Stimulated activated CD4-positive, alpha-beta T cell treated with anti-CD3 and anti-CD28 coated beads, Interleukin-4, amount 100 ng/mL, for 4 hours (primary cell): ENCODE data around the gene PPP5C.

Experiments
- DNase-seq, 2 experiments: peaks; one replicate each; pipeline ENCODE4 v3.0.0-alpha.2; 2020

PPP5C gene

DNA sequence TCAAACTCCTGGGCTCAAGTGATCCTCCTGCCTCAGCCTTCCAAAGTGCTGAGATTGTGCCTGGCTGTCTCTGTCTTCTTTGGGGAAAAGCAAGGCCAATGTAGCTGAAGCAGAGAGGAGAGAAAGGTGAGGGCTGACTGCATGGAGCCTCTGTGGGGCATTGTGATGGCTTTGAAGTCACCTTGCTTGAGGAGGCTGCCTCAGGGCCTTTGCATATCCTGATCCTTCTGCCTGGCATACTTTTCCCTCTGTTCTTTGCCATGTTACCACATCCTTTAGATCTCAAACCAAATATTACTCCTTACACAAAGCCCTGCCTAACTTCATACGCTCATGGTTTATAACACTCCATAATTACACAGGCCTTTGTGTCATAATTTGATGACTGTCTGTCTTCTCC is 9.4 kb upstream of the PPP5C start:
- DNase-seq: no peak

DNA sequence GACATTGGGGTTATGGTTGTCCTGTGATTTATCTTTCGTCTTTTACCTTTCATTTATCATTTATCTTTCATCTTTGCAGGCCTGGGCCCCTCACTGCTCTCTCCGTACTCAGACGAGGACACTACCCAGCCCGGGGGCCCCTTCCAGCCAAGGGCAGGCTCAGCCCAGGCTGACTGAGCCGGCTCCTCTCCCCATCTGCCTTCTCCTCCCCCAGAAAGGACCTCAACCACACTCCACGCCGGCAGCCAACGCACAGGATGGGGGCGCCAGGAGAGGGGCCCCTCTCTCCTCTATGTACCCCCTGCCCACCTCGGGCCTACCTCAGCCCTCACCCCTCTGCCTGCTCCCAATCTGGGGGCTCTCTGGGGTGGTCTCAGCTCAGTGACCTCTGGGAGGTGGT is 7.4 kb upstream of the PPP5C start:
- no peak for DNase-seq

DNA sequence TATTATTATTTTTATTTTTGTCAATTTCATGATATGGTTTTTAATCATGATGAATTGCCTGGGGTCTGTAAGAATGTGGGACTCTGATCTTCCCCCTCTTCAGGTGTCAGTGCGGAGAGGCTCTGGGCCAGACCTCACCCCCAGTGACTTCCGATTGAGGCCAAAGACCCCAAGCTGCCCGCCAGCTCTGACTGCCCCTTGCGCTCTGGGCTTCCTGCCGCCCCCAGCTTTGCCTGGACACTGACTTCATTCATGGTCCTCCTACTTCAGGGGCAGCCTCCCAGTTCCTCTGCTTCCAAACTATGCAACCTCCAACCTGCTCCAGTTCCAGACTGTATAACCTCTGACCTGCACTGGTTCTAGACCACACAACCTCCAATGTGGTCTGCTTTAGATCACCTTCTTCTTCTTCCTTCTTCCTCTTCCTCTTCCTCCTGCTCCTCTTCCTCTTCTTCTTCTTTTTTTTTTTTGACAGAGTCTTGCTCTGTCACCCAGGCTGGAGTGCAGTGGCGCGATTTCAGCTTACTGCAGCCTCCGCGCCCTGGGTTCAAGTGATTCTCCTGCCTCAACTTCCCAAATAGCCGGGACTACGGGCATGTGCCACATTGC is 6.7 kb upstream of the PPP5C start:
- no peak for DNase-seq

DNA sequence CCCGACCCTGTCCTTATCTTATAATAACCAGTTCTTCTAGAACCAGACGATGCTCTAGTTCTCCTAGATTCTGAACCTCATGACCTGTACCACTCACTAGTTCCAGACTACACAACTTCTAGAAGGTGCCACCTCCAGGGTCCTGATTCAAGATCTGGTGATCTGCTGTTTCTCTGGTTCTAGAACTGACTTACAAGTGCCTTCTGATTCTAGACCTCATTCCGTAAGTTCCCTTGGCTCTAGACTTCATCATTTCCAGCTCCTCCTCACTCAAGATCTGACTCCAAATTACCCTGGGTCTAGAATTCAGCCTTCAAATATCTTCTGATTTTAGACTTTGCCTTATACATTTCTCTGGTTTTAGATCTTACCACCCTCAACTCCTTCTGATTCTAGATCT is 5.0 kb upstream of the PPP5C start:
- no peak for DNase-seq

DNA sequence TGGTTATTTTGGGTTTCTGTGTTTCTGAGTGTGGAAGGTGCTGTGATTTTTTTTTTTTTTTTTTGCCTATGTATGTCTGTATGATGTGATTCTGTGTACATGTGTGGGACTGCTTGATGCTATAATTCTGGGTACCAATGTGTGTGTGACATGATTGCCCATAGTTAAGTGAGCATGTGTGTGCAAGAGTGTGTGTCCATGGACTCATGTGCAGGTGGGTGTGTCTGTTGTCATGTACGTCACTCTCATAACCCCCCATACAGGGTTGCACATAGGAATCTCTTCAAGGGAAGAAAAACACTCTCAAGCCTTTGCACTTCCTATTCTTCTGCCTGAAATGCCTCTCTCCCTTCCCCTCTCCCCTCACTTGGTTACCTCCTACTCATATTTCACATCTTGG is 2.5 kb upstream of the PPP5C start:
- no peak for DNase-seq

DNA sequence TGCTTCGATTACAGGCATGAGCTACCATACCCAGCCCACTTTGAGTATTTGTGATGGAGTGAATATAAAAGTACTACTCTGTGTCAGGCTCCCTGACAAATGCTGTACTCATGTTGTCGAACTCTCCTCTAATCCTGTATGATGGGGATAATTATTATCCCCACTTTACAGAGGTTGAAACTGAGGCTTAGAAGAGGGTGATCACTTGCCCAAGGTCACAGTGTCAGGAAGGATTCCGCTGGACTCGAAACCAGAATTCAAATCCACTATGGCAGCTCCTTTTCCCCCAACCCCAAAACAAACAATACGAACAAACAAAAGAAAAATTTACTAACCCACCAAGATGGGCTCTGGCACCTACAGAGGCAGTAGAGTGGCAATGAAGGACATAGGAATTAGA is 1.7 kb upstream of the PPP5C start:
- DNase-seq: no peak

DNA sequence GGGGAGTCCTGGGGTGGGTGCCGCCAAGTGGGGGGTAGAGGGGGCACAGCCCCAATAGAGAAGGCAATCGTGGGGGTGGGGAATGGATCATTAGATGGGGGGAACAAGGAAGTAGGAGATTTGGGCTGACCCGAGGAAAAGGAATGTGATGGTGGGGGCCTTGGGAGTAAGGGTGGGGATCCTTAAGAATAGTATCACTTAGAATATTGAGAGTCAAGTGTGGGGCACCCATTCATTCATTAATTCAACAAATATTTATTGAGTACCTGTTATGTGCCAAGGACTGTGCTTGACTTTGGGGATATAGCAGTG is 641 bp downstream of the PPP5C start:
- DNase-seq: no peak

DNA sequence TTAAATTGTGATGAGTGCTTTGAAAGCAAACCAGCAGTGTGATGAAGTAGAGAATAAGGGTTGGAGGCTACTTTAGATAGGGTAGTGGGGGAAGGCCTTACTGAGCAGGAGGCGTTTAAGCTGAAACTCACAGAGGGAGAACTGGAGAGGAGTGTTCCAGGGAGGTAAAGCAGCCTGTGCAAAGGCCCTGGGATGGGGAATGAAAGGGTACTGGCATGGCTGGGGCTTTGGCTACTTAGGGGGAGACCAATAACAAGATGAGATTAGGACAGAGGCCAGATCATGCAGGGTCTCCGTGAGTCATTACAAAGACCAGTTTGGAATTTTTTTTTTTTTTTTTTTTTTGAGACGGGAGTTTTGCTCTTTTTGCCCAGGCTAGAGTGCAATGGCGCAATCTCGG is 1.1 kb downstream of the PPP5C start:
- no peak for DNase-seq

DNA sequence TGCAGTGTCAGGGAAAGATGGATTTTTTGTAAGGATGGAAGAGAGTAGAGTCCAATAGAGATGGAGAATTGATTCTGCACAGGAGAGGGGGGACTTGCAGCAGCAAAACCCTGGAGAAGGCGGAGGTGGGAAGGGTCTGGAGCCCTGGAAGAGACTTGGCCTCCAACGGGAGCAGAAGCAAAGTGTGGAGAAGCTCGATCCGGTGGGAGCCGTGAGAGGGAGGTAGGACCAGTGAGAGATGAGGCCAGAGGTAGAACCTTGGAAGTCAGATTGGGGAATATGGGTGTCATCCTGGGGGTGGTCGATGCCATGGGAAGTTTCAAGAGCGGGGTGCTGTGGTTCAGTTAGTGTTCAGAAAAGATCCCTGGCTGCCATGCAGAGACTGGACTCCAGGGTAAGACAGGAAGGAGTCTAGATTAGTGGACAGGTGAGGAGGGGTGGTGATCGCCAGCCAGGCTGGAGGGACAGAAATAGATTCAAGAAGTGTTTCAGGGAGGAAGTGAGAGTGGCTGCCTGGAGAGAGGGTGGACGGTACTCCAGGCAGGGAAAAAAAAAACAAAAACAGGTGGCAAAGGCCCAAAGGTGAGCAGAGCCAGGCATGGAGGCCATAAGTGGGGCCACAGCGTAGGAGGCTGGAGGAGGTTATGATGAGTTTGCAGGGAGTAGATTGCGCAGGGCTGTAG is 2.6 kb downstream of the PPP5C start:
- DNase-seq: no peak

DNA sequence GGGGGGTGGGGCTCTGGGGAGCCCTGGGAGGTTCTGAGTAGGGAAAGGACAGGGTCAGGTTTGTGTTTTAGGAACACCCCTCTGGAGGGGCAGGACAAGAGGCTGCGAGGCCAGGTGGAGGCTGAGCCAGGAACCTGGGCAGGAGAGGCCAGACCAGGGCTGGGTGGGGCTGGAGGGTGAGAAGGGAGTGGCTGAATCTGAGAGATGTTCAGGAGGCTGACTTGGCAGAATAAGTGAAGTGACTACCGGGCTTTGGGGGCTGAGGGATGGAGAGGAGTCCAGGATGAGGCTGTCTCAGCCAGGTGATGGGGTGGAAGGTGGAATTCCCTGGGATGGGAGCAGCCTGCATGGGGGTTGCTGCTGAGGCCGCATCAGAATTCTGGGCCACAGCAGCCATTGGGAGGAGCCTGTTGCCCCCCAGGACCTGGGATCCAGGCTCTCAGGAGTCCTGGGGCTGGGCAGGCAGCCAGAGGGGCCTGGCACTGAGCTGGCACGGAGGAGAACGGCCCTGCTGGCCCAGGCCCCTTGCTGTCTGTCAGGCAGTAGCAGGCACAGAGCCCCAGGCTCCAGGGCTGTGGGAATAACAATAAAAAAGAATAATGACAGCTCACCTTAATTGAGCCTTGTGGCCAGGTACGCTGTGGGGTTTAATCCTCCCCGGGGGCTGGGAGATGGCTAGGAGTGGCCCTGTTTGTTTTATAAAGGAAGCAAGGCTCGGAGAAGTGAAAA is 3.3 kb downstream of the PPP5C start:
- no peak for DNase-seq

DNA sequence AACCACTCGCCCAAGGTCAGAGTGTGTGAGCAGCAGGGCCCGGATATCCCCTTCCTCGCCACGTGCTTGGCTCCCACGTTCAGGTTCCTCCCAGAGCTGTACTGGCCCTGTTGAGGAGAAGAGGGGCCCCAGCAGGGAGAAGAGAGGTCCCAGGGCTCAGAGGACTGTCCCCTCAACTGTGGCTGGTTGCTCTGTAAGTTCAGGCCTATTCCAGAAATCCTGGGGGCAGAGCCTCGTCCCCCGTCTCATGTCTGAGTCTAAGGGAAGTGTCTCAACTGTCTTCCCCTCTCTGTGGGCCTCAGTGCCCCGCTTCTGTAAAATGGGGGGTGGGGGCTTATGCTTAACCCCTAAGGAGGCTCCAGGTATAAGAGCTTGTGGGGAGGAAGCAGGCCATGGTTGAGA is 3.9 kb downstream of the PPP5C start:
- peak; percentile 29 for DNase-seq

DNA sequence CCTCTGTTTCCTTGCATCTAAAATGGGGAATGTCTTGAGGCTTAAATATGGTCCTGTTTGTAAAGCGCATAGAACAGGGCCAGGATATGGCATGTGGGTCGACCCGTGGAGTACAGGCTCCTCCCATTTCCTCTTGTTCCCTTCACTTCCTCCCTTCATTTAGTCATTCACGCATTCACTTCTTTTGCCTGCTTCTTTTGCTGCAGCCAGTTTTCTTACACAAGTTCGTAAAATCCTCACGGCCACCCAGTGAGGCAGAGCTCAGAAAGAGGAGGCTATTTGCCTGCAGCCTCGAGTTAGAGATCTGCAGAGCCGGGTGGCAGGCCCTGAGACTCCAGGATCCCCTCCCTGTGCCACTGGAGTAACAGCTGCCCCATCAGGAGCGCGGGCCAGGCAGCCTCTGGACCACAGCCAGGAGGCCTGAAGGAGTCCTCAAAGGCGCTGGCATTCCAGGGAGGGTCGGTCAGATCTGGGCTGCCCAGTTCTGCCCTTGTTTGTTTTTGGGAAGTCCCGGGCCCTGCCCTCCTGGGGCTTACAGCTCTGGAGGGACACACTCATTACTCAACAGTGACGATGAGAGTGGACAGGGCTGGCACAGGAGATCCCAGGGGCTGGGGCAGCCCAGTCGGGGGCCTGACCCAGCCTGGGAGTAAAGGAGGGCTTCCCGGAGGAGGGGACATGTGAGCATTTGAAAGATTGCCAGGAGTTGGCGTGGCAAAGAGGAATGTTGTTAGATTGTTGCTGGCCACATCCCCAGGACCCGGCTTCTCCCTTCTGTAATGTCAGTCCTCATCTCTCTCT is 4.6 kb downstream of the PPP5C start:
- DNase-seq: peak in 1 of 2 experiments; percentile 37

DNA sequence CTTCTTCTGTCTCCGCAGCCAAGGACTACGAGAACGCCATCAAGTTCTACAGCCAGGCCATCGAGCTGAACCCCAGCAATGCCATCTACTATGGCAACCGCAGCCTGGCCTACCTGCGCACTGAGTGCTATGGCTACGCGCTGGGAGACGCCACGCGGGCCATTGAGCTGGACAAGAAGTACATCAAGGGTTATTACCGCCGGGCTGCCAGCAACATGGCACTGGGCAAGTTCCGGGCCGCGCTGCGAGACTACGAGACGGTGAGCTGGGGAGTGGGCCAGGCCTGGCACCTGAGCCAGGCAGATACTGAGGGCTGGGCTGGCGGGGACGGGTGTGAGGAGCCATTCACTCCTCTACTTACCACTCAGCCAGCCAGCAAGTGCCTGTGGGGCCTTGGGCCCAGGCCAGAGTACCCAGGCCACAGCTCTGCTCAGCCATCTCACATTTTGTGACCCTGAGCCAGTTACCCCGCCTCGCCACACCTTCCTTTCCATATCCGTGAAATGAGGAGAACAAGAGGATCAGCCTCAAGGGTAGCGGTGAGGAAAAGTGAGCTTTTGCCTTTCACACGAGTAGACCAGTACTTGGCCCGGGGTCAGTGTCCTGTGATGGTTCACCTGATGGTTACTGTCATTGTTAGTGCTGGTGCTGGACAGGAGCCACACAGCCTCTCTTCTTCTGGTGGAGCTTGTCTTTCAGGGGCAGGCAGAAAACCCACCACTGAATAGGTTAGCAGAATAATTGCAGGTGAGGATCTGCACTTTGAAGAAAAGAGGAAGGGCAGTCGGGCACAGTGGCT is 7.0 kb downstream of the PPP5C start:
- no peak for DNase-seq

DNA sequence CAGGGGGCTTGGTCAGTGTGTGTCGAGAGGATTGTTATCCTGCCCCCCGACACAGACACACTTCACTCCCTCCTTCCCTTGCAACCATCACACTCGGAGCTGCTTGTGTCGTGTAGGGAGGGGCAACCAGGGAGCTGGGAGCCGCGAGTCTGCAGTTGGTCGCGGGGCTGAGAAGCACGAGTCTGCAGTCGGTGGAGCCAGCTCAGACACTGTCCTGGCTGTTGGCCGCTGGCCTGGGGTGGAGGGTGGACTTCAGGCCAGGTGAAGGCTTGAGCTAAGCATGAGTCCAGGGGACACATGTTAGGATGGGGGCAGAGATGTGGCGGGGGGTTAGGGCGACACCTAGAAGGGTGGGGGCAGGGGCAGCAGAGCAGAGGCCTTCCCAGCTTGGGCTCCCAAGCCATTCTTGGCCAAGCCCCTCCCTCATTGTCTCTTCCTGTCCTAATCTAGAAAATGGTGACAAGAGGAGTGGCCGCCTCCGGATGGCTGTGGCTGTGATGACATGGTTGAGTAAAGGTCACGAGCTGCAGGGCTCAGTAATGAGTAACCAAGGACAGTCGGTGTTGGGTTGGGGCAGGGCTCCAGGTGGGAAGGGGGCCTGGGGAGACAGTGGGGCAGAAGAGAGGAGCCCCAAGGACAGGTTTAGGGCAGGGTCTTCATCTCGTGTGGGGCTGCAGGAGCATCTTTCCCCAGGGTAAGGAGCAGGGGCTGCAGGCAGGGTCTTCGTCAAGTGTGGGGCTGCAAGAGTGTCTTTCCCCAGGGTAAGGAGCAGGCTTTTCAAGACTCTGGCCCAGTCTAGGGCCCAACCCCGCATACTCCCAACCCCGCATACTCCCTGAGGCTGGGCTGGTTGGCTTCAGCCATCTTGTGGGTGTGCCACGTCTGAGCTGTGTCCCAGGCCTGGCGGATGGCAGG is 8.6 kb downstream of the PPP5C start:
- DNase-seq: no peak

DNA sequence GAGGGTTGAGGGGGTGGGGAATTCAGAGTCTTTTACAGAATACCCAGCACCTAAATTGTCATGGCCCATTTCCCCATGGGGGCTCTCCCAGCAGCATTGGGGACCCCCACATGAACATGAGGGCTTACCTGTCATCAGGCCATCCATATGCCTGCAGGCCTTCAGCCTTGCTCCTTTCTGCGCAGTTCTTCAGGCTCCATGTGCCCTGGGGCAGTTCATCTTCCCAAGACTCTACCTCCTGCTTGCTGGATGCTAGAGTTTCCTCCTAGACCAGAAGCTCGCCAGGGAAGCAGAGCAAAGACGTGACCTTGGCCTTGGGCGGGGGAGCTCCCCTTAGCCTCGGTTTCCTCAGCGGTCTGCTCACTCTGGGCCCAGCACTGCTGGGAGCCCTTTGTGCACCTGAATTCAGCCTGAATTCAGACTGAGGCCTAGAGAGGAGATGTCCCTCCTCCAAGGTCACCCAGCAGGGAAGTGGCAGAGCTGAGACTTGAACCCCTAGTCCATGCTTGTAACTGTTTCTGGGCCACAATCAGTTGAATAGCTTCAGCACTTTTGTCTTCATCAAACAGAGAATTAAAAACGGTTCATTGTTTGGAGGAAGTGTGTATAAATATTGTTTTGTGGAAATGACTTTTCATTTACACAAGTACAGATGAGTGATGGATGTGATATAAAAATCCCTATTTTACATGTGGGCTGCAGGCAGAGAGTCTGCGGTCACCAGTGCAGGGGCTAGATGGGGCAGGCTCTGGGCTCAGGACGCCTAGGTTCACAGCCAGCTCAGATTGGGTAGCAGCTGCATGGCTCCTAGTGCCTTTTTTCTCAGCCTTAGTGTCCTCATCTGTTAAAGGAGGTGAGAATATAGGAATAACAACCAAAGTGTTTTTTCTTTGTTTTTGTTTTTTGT is 9.5 kb downstream of the PPP5C start:
- DNase-seq: no peak

DNA sequence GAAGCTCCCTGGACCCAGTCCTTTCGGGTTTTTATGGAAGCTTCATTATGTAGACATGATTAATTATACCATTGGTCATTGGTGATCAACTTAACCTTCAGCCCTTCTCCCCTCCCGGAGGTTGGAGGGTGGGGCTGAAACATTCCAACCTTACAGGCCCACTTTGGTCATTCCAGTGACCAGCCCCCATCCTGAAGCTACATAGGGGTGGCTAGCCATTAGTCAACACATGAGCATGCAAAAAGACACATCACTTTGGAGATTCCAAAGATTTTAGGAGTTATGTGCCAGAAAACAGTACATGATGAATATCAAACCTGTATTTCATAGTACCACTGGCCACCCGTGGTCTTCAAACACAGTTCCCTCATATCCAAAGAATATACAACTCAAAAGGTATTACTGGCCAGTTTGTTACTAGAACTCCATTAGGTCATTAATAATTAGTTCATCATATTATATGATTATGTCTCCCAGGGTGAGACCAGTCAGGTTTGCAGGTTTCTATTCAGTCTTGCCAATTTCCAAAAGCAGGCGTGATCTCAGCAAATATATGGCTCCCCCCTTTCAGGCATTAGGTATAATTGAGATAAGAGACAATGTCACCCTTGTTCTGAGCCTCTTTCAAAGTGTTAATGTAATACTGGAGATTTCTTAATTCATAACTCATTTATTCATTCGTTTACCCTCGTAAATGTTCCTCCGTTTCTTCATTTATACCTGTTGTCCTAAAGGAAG is 11.1 kb downstream of the PPP5C start:
- no peak for DNase-seq

DNA sequence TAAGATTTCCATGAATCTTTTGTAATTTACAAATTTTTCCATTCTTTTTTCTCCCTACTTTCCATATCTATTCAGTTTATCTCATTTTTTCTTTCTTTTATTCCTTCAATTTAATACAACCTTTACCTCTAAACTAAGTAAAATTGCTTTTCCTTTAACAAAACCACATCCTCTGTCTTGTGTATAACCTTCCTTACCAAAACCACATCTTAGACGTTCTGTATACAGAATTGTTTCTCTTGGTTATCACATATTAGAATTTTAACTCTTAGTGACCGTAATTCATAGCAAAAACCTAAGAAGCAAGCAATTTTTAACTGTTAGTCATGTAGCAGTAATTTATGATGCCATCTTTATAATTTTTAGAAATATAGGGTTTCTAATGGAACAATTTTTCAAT is 15.0 kb downstream of the PPP5C start:
- no peak for DNase-seq

DNA sequence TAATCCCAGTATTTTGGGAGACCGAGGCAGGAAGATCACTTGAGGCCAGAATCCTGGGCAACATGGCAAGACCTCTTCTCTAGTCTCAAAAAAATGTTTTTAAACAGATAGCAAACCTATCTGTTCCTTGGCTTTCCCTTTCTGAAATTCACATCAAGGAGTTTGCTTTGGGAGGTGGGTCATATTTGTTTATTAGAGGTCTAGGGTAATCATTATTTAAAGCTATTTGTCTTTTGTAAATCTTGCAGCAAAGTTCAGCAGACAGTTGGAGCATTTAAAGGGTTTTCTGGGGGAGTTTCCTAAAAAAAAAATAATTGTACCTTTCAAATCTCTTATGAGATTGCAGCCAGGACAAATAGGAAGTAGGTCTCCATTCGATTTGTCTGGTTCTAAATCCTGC is 17.5 kb downstream of the PPP5C start:
- no peak for DNase-seq

DNA sequence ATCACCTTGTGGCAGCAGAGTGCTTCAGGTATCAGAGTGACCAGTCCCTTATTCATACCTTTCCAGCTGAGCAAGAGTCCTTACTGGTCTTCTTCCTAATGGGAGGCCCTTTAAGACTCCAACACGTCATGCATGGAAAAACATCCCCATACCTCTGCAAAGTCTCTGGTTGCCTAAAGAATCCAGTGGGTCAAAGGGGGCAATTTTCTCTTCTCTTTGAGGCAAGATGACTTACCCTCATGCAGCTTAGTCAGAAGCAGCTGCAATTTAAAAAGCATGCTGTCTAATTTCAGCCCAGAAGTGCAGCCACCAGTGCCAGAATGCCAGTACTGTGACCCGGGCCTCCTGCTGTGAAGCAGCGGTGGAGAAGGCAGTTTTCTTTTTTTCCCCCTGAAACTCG is 18.7 kb downstream of the PPP5C start:
- no peak for DNase-seq
